Fibroblast of villous mesenchyme (primary cell): ENCODE data around the gene CAMK2A. TPM values are rescaled to one million over a fixed set of nuclear protein-coding genes. Genes with fewer than 3 reads are reported as not detected.

Experiments used
- DNase-seq: peaks from one replicate; pipeline ENCODE4 v3.0.0-alpha.2; 2010; ENCODE audit warnings: low read depth
- H3K4me3 ChIP-seq: 2 replicates; pipeline ENCODE4 v1.5.1; 2011; ENCODE audit warnings: low read depth, mild to moderate bottlenecking, low read length
- CTCF ChIP-seq: IDR thresholded peaks from 2 replicates; pipeline ENCODE4 v1.5.1; 2012; ENCODE audit warnings: low read depth, mild to moderate bottlenecking, low read length; ENCODE audit not compliant: insufficient read depth
- total RNA-seq: library from RNA; depleted of rRNA; stranded (reverse); fragments of >200 nt; gene quantifications from 2 replicates; pipeline ENCODE4 v1.2.3, GENCODE V29; 2012

Gene CAMK2A
- total RNA-seq, 1 donor: 1.3 TPM

DNA sequence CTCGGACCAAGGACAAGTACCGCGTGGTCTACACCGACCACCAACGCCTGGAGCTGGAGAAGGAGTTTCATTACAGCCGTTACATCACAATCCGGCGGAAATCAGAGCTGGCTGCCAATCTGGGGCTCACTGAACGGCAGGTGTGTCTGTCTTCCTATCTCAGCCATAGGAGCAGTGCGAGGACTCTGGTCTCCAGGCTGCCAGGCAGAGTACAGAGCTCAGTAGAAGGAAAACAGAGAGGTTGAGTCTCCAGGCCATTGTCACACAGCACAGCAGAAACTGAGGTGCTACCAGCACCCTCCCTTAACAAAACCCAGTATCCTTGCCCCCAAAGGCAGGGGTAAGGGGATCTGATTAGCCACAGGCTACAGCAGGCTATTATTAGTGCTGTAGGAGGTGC, 106.8 kb downstream of the CAMK2A start:
- TF ChIP-seq CTCF: no peak
- DNase-seq: no peak
- H3K4me3 ChIP-seq: no peak overlapping the region

GRCh38 chr5:150181766-150182545, 107.6 kb downstream of the CAMK2A start:
- no peak for TF ChIP-seq CTCF
- DNase-seq: no peak
- H3K4me3 ChIP-seq: no peak overlapping the region

GRCh38 chr5:150181027-150181426, 108.5 kb downstream of the CAMK2A start:
- no peak for TF ChIP-seq CTCF
- peak; percentile 57 for DNase-seq
- H3K4me3 ChIP-seq: no peak overlapping the region

GRCh38 chr5:150180241-150181026, 109.1 kb downstream of the CAMK2A start:
- H3K4me3 ChIP-seq: no peak overlapping the region
- DNase-seq: peak; percentile 42
- TF ChIP-seq CTCF: no peak

DNA sequence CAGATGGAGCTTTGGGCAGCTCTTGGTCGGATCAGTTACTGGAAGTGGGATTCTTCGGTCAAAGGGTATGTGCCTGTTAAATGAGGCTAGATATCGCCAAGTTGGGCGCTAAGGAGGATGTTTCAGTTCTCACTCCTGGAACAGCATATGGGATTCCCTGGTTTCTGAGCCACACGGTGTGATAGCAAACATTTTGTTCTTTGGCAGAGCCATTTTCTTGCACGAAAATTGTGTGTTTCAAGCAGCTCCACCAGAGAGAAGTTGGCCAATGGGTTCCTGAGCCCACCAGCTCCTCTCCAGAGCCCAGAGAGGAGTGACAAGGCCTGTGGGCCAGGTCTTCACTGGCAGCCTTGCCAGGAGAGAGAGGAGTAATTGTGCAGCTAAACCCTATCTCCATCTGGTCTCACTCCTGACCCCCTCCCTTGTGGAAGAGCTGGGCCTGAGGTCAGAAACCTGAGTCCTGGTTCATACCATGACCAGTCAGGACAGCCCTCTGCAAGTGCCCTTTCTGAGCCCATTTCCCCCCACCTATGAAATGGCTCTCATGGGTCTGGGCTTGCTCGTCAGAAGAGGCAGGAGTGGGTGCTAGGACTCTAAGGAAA, 110.5 kb downstream of the CAMK2A start:
- TF ChIP-seq CTCF: no peak
- no peak overlapping the region for H3K4me3 ChIP-seq

GRCh38 chr5:150178262-150178661, 111.3 kb downstream of the CAMK2A start:
- TF ChIP-seq CTCF: no peak
- no peak overlapping the region for H3K4me3 ChIP-seq
- no peak for DNase-seq

More for the DNA sequence above, 110.5 kb downstream of the CAMK2A start:
- DNase-seq: no peak
